NCI-H2107 treated with DMSO at 0.1 percent for 48 hours (cell line): ENCODE measurements around the gene ACSM5.
"Not testable (repeated sequence)": the region's sequence is repeated elsewhere in the genome, so short reads cannot be mapped to it uniquely, and the experiment has no call there.

ENCODE experiments used
- DNase-seq: peaks from one replicate; lab custom pipeline; 2025; ENCODE audit not compliant: unreplicated experiment; lab: John Stamatoyannopoulos, UW

Gene ACSM5

DNA sequence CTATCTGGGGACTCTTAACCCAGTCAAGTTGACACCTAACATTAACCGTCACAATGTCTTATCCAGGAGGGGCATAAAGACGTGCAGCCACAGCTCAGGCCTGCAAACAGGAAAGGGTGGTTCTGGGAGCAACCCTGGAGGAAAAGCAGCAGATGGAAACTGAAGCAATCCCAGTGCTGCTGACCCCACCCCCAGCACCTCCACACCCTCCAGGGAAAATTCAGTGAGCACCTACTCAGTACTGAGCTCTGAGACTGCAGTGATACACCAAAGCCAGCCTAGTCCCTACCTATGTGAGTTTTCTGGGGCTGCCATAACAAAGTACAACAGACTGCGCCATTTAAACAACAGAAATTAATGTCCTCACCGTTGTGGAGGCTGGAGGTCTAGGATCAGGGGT is 32.5 kb downstream of the ACSM5 start:
- not testable (repeated sequence) for DNase-seq

DNA sequence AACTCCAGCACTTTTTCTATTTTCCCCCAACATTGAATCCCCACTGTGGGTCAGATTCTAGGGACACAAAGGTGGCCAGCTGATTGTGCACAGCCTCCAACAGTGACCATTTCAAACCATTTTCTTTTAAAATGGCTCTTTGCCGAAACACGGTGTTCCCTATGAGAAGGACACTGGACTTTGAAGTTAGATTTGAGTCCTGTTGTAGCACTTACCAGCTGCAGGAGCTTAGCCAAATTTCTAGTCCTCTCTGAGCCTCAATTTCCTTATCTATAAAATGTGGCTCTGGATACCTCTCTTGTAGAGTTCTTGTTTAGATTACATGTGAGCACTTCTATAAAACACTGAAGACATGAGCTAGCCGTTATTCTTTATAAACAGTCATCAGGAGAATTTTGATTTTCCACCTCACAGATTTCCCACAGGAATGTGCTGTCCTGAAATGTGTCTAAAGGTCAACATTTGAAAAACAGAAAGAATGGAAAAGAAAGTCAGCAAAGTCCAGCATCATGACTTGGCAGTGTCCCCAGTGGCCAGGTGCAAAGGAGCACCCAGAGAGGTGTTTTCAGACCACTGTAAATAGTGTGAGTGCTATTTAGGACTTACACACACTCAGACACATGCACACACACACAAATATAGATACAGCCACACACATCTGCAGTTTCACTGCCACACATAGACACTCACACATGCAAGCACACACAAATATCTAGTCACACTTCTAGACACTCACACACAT is 37.5 kb downstream of the ACSM5 start:
- DNase-seq = not testable (repeated sequence)

- not testable (repeated sequence) for DNase-seq
These were observed 42.0 kb downstream of the ACSM5 start, which contains the start of gene ACSM2A for GRCh38 chr16:20451364-20451763. TSS of gene ACSM2A (plus strand) at chr16:20451521. CDS start at chr16:20460115, 8,594 bp downstream.

- not testable (repeated sequence) for DNase-seq
These were observed 44.3 kb downstream of the ACSM5 start for GRCh38 chr16:20453633-20454032.

- not testable (repeated sequence) for DNase-seq
These were observed 49.9 kb downstream of the ACSM5 start for GRCh38 chr16:20459227-20459626.

DNA sequence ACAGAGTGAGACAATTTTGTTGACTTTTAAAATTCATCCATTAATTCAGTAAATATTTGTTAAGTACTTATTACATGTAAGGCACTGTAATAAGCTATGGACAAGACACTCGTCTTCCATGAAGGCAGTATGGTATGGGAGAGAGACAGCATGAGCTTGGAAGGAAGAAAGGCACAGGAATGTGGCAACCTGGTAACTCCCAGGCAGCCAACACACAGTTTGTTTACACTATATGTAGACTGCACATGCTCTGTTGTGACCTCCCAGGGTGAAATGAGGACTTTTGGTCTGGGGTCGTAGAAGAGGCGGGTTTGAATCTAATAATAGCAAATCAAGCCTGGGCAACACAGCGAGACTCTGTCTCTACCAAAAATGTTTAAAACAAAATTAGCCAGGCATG is 51.0 kb downstream of the ACSM5 start:
- not testable (repeated sequence) for DNase-seq

DNA sequence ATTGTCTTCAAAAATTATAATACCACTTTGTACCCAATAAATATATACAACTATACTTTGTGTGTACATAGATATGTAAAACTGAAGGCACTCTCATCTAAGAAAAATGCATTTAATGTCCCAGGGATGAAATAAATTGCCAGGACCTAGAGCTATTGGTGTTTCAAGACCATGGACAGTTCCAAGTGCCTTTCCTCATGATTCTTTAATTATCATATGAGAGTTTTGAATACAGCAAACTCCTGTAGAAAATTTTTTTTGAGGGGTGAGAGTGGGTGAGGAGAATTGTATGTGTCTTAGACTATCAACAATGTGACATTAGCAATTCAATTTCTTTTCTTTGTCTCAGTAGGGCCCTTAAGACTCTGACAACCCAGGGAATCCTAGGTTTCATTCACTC is 59.6 kb downstream of the ACSM5 start:
- not testable (repeated sequence) for DNase-seq

DNA sequence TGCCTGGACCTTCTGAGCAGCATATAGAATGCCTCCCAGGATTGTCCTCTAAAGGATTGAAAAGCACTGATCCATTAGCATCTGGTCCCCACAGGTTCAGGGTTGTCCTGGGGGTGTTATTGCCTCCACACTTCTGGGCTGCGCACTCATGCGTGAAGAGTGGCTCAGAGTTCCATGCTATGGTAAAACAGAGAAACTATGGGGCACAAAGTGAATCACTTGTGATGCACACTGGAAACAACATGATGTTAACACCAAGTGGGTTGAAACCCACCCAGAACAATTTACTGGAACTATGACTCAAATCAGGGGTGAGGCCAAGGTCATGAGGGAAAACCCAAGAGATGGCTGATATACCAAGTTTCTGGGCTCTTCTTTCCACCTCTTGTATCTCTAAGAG is 60.6 kb downstream of the ACSM5 start:
- not testable (repeated sequence) for DNase-seq

DNA sequence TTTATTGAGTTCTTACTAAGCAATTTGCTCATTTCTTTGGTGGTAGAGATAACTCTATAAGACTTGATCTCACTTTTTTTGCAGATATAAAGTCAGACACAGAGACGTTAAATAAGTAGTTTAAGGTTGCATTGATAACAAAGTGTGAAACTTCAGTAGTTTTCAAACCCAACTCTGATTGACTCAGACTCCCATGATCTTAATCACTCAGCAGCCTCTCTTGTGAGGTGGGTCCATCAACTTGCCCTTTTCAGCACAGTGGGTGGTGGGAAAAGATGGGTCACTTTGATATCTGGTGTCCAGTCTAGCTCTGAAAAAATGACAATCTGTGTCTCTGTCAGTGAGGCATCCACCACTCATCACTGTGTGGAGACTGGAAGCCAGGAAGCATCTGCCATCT is 61.4 kb downstream of the ACSM5 start:
- not testable (repeated sequence) for DNase-seq

GRCh38 chr16:20477188-20477744 is 67.9 kb downstream of the ACSM5 start:
- not testable (repeated sequence) for DNase-seq

- DNase-seq = not testable (repeated sequence)
These were observed 74.7 kb downstream of the ACSM5 start for GRCh38 chr16:20483989-20484388.

DNA sequence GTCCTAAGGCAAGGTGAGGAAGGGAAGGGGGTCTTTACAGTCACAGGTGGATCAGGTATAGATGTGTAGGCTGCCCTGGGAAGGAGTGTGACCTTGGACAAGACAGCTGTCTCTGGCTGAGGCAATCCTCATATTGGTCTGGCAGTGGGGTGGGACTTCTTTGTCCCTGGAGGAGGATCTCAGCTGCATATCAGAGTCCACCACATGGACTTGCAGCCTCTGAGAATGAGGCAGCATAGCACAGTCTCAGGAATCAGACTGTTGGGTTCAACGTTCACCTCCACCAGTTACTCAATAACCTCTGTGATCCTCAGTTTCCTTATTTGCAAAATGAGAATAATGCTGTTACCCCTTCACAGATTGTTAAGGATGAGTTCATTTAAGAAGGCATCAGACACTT is 75.4 kb downstream of the ACSM5 start:
- DNase-seq = no peak

DNA sequence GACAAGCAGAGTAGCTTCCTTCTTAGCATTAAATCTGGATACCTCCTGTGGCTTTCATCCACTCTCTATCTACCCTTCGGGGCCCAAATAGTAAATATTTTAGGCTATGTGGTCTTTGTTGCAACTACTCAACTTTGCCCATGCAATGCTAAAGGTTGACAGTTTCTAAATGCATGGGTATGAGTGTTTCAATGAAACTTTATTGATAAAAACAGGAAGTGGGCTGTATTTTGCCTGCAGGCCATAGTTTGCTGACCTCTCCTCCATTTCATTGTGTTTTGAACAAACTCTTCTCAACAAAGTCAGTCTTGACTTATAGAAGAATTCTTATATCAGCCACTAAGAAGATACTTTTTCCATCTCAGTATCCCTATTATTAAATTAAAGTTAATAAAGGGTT is 76.1 kb downstream of the ACSM5 start:
- no peak for DNase-seq
